HG03439 (cell line): ENCODE data around the gene ADRB2.

ENCODE experiments used
- ATAC-seq: cut with Tn5 transposase; IDR thresholded peaks from one replicate; pipeline ENCODE4 v1.9.1; 2021; ENCODE audit warnings: mild to moderate bottlenecking, moderate library complexity; ENCODE audit not compliant: unreplicated experiment

The ADRB2 gene

GRCh38 chr5:148830211-148830610, 3.8 kb downstream of the ADRB2 start:
- no peak for ATAC-seq

- ATAC-seq: peak; percentile 76
Measured at GRCh38 chr5:148831590-148832565, 5.5 kb downstream of the ADRB2 start.

GRCh38 chr5:148833122-148833521, 6.7 kb downstream of the ADRB2 start:
- ATAC-seq: no peak

GRCh38 chr5:148833925-148834324, 7.5 kb downstream of the ADRB2 start:
- ATAC-seq: no peak

- no peak for ATAC-seq
Measured at GRCh38 chr5:148834689-148835088, 8.3 kb downstream of the ADRB2 start.

GRCh38 chr5:148836272-148837250, 10.2 kb downstream of the ADRB2 start:
- no peak for ATAC-seq

GRCh38 chr5:148837383-148837782, 11.0 kb downstream of the ADRB2 start:
- no peak for ATAC-seq

- no peak for ATAC-seq
Measured at GRCh38 chr5:148838357-148838756, 11.9 kb downstream of the ADRB2 start.

GRCh38 chr5:148839960-148840359, 13.5 kb downstream of the ADRB2 start:
- no peak for ATAC-seq

GRCh38 chr5:148840531-148840930, 14.1 kb downstream of the ADRB2 start:
- no peak for ATAC-seq

- ATAC-seq: no peak
Measured at GRCh38 chr5:148841519-148841918, 15.1 kb downstream of the ADRB2 start.

- no peak for ATAC-seq
Measured at GRCh38 chr5:148842161-148842560, 15.8 kb downstream of the ADRB2 start.

GRCh38 chr5:148843510-148844318, 17.3 kb downstream of the ADRB2 start:
- no peak for ATAC-seq

- ATAC-seq: no peak
Measured at GRCh38 chr5:148844433-148845280, 18.2 kb downstream of the ADRB2 start.

- ATAC-seq: no peak
Measured at GRCh38 chr5:148846930-148847329, 20.5 kb downstream of the ADRB2 start.

GRCh38 chr5:148847456-148847855, 21.0 kb downstream of the ADRB2 start:
- no peak for ATAC-seq

- ATAC-seq: no peak
Measured at GRCh38 chr5:148848393-148849031, 22.1 kb downstream of the ADRB2 start.

- no peak for ATAC-seq
Measured at GRCh38 chr5:148849461-148849860, 23.1 kb downstream of the ADRB2 start.

- no peak for ATAC-seq
Measured at GRCh38 chr5:148850836-148851235, 24.4 kb downstream of the ADRB2 start.
